ENCODE data around the gene TTLL8.

TTLL8 gene

GRCh38 chr22:50051930-50052329, 6.2 kb downstream of the TTLL8 start:
- Histone ChIP-seq H3K4me3 (ENCODE audit: low read depth, low read length) (no peak overlapping the region), H3K27me3 (replicated peaks) (no peaks in the 10 kb centered on the region), H3K27ac (no peak overlapping the region), H3K36me3 (replicated peaks) (no peaks in the 10 kb centered on the region)
- no peak for DNase-seq
- in situ Hi-C loops (cut with HindIII; ENCODE audit: low pct_ligation_motif_present, low sequenced_read_pairs): no loop called here
- TF ChIP-seq CTCF (IDR thresholded peaks at IDR 0.05; ENCODE audit: low read depth, low read length, missing control alignments): no peak

DNA sequence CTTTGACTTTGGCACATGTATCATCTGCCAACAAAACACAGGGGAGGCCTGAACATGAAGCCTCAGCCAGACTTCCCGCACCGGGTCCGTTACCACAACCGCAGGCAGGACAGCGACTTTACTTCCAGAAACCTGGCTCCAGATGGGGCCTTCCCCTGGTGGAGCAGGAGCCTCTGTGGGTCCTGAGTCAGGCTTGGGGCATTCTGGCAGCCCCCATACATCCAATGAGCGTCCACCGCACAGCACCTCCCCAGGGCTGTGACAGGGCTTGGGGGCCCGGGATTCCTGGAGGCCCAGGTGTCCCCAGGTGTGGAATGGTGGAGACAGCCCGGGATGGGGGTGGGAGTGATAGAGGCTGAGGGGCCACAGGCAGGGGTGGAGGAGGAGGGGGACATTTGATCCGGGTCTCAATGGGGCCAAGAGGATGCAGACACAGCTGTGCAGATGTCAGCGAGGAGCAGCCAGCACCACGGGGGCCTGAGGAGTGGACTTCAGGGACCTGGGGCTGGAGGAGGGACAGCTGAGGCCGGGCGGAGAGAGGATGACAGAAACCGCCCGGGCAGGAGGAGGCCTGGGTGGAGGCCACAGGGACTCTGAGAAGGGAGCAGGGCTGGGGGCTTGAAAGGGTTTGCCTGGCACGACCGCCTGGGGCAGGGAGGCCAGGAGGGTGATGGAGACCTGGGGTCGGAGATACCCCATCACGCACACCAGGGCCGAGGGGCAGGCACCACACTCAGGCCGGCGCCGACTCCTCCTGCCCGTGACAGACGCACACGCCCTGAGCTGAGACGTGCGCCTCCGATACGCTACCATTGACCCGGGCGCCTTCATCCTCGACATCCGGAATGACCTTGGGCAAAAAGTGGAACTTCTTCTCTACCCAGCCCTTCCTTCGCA, 8.6 kb downstream of the TTLL8 start:
- TF ChIP-seq CTCF (IDR thresholded peaks at IDR 0.05; ENCODE audit: low read depth, low read length, missing control alignments): no peak
- H3K27ac ChIP-seq: no peak overlapping the region
- H3K27me3 ChIP-seq (replicated peaks): no peaks in the 10 kb centered on the region
- H3K36me3 ChIP-seq (replicated peaks): no peaks in the 10 kb centered on the region
- in situ Hi-C loops (cut with HindIII; ENCODE audit: low pct_ligation_motif_present, low sequenced_read_pairs): no loop called here
- DNase-seq: no peak
- H3K4me3 ChIP-seq (ENCODE audit: low read depth, low read length): no peak overlapping the region

DNA sequence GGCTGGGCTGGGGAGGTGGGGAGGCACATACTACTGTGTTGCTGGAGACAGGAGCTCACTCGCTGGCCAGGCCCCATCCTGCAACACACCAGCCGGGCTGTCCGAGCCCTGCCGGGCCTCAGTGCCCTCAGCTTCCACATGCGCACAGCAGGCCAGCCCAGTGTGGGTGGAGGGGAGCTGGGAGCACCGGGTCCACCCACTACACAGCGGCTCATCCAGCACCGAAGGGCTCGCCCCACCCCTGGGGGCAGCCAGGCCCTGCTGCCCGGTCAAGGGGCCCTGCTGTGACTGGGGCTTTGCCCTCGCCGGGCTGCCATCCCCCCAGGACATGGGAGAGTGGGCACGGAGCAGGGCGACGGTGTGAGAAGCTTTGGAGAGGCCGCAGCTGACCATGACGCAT, 9.3 kb downstream of the TTLL8 start:
- no peak for DNase-seq
- in situ Hi-C loops (cut with HindIII; ENCODE audit: low pct_ligation_motif_present, low sequenced_read_pairs): no loop called here
- Histone ChIP-seq H3K27ac (no peak overlapping the region), H3K36me3 (replicated peaks) (no peaks in the 10 kb centered on the region), H3K27me3 (replicated peaks) (no peaks in the 10 kb centered on the region), H3K4me3 (ENCODE audit: low read depth, low read length) (no peak overlapping the region)
- no peak for TF ChIP-seq CTCF (IDR thresholded peaks at IDR 0.05; ENCODE audit: low read depth, low read length, missing control alignments)

DNA sequence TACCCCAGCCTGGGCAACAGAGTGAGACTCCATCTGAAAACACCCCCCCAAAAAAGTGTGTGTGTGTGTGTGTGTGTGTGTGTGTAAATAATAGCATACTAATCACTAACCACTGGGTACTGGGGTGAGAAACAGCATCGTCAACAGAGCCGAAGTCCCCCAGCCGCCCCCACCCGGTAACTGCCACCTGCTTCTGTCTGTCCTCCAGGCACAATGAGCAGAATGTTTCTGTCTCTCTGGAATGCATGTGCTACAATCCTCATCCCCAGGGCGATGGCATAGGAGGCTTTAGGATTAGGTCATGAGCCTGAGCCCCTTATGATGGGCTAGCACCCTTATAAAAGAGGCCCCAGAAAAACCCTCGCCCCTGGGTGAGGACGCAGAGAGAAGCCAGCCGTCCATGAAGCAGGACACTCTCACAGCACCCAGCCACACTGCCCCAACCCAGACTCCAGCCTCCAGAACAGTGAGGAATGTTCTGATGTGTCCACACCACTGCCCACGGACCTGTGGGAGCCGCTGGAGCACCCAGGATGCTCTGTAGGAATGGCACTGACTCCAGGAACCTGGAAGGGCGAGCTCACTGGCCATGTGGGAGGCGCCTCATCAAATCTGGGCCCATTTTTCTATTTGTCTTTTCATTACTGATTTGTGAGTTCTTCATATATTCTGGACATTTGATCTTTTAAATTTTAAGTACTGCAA, 9.9 kb downstream of the TTLL8 start:
- DNase-seq: no peak

DNA sequence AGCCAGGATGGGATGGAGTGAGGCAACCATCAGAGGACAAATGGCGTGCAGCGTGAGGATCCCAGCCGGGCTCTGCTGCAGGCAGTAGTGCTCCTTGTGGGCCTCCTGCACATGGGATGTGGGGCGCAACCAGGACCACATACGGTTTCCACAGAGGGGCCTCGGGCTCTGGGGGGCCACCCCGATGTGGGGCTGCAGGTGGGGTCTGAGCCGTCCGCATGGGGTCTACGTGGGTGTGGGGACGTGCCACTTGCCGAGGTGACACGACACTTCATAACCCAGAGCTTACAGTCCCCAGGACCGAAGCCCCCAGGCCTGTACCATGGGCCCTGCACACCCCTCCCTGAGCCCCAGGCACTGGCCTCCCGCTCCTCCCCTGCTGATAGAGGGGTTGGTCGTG, 10.8 kb downstream of the TTLL8 start:
- no peak overlapping the region for H3K27ac ChIP-seq
- in situ Hi-C loops (cut with HindIII; ENCODE audit: low pct_ligation_motif_present, low sequenced_read_pairs): no loop called here
- H3K36me3 ChIP-seq (replicated peaks): no peaks in the 10 kb centered on the region
- TF ChIP-seq CTCF (IDR thresholded peaks at IDR 0.05; ENCODE audit: low read depth, low read length, missing control alignments): no peak
- H3K4me3 ChIP-seq (ENCODE audit: low read depth, low read length): no peak overlapping the region
- H3K27me3 ChIP-seq (replicated peaks): no peaks in the 10 kb centered on the region
- no peak for DNase-seq

More for the DNA sequence above, 9.9 kb downstream of the TTLL8 start:
- Histone ChIP-seq H3K27ac (no peak overlapping the region), H3K36me3 (replicated peaks) (no peaks in the 10 kb centered on the region), H3K4me3 (ENCODE audit: low read depth, low read length) (no peak overlapping the region), H3K27me3 (replicated peaks) (no peaks in the 10 kb centered on the region)
- in situ Hi-C loops (cut with HindIII; ENCODE audit: low pct_ligation_motif_present, low sequenced_read_pairs): no loop called here
- TF ChIP-seq CTCF (IDR thresholded peaks at IDR 0.05; ENCODE audit: low read depth, low read length, missing control alignments): no peak
